CD4-positive, alpha-beta T cell treated with Interleukin-17A for 4 hours (primary cell): ENCODE data around the gene WNT5B.
"Not testable (repeated sequence)": the region's sequence is repeated elsewhere in the genome, so short reads cannot be mapped to it uniquely, and the experiment has no call there.

Experiments used
- DNase-seq: peaks from one replicate; pipeline ENCODE4 v3.0.0-alpha.2; 2020; ENCODE audit warnings: mixed read lengths

WNT5B gene

DNA sequence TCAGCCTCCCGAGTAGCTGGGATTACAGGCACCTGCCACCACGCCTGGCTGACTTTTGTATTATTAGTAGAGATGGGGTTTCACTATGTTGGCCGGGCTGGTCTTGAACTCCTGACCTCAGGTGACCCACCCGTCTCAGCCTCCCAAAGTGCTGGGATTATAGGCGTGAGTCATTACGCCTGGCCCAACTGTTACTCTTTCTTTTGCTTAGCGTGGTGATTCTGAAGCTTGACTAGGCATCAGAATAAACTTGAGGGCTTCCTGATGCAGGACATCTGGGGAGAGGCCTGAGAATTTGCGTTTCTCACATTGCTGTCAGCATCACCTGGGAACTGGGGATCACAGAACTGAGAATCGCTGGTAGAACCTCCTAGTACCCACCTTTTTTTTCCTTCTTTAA is 26.3 kb upstream of the WNT5B start:
- DNase-seq: not testable (repeated sequence)

DNA sequence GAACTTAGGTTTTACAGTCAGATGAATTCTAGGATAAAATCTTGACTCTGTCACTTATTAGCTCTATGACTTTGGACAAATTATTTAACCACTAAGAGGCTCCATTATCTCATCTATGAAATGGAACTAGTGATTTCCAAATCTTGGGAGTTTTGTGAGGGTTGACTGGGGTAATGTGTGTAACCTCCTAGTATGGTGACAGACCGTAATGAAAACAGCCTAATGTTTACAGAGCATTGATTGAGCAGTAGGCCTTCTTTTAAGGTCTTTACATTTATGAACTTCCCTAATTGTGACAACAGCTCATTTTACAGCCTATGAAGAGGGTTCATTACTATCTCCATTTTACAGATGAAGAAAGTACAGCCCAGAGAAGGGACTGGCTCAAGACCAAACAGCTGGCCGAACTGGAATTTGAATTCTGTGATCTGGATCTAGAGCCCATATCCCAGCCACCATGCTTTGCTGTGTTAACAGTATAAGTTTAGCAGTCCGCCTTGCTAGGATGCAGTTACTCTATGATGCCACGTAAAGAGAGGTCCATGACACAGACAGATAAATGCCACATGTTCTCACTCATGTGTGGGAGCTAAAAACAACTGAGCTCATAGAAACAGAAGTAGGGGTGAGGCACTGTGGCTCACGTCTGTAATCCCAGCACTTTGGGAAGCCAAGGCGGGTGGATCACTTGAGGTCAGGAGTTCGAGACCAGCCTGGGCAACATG is 25.6 kb upstream of the WNT5B start:
- no peak for DNase-seq

DNA sequence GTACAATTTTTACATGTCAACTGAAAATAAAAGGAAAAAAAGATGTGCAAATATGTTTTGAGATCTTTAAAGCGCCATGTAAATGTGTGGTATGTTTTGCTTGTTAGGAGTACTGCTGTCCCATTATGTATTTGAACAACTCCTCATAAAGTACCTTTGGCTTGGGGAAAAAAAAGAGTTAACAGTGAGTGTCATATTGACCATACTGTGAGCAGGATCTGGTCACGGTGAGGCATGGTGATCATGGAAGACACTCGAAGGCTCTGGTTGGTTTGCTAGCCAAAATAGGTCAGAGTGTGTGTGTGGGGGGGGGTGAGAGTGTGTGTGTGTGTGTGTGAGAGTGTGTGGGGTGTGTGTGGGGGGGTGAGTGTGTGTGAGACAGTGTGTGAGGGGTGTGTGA is 24.6 kb upstream of the WNT5B start:
- DNase-seq: no peak

DNA sequence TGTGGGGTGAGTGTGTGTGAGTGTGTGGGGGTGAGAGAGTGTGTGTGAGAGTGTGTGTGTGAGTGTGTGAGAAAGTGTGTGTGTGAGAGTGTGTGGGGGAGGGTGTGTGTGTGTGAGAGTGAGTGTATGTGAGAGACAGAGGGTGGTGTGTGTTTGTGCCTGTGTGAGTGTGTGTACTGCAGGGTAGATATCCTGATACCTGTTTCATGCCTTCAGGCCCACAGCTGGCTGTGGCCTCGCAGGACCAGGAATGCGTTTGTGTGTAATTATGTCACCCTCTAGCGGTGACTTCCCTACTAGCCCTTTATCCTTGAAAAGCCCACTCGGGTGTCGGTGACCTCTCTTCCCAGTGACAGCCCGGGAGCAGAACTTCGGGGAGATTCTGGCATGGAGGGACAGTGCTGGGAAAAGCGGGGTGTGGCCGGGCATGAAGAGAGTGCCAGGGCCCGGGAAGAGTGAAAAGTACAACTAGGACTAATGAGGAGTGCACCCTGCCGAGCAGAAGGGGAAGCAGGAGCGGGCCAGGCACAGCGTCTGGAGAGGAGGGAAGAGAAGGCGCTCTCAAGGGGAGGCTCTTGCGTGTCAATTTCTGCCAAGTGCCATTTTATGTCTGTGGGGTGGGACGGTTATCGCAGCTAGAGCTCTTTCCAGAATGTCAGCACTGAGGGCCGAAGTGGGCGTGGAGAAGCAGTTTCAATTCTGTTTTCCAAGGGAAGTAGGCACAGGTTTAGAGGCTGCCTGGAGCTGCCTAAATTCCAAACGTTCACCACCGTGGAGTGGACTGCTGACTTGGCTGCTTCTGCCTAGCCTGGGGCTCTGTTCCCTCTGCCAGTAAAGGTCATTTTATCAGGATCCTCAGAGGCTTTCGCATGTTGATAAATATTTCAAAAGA is 23.7 kb upstream of the WNT5B start:
- peak; percentile 72 for DNase-seq

DNA sequence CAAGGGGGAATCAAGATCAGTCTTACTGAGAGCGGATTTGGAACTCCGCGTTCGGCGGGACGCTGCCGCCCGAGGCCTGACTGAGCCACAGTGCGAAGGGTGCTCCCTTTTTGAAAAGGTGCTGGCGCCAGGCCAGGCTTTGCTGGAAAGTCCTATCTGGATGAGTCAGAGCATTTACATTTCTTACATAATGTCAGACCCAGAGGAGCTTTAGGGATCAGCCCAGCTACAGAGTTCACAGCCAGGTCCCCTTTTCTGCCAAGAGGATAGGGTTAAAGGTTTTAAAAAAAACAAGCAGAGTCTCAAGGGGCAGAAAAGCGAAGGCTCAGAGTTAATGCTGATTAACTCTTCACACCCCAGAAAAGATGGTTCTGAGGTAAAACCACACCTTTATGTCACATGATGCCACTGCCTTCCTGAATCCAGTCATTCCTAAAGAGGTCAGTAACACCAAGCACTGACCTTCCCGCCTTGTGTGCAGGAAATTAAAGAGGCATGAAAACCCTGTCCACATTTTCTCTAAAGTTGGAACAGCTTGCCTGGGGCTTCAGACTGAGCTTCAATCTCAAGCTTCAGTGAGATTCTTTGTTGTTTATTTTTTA is 22.9 kb upstream of the WNT5B start:
- DNase-seq: peak; percentile 79

DNA sequence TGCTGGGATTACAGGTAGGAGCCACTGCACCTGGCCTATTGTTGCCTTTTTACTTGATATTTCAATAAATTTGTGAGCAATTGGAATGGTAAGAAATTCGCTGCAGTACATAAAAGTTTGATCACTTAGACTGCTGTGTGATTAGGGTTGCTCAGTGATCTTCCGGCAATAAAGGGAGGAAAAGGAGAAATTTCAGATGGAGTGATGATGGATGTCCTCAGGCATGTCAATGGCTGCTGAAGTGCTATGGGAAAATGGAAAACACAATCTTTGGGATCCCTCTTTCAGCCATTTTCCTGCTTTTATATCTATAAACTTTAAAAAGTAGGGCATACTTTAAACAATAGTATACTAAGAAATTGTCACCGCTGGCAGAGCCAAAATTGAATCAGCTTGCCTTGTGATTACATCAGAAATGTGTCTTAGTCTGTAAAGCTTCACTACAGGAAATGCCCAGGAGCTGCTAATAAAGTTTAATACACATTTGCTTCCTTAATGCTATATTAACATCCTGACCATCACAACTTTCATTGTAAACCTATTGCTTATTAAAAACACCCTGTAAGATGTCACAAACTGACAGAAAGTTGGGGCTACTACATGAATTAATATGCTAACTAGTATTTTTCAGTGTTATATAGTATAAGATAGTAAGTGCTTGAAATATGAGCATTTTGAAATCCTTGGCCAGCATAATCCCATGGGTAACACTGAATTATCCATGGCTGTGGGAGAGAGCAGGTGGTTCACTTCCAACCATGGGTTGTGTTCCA is 20.9 kb upstream of the WNT5B start:
- DNase-seq: no peak

DNA sequence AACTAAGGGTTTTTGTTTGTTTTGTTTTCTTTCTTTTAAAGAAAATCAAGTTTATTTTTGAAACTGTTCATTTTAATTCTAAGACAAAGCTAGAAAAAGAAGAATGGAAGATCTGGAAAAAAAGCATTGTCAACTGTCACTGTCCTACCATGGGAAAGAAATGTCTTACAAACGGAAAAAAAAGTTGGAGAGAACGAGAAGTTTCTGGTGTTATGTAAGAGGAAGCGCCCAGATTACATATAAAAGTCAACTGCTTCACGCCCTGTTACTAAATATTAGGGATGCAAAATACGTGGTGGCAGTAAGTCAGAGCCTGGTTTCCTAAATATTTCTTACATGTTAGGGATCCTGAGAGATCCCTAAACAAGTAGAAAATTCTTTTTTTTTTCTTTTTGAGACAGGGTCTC is 20.3 kb upstream of the WNT5B start:
- no peak for DNase-seq

DNA sequence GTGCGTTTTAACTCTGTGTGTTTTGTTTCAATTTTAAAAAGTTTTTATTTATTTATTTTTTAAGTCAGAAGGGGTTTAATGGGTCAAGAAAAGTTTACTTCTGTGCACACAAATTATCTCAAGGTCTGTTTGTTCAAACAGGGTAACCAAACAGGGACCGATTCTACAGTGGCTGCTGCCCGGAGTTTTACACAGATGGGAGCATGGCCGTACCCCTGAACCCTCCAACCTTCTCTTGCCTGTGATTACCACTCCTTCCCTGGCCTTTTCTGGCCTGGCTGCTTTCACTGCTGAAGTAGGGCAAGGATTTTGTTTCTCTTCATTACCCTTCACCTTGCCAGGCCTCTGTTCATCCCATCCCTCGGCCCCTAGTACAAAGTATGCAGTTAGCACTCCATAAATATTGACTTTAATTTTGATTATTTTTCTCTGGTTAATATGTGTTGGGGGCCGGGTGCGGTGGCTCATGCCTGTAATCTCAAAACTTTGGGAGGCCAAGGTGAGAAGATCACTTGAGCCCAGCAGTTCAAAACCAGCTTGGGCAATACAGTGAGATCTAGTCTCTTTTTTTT is 18.9 kb upstream of the WNT5B start:
- no peak for DNase-seq

DNA sequence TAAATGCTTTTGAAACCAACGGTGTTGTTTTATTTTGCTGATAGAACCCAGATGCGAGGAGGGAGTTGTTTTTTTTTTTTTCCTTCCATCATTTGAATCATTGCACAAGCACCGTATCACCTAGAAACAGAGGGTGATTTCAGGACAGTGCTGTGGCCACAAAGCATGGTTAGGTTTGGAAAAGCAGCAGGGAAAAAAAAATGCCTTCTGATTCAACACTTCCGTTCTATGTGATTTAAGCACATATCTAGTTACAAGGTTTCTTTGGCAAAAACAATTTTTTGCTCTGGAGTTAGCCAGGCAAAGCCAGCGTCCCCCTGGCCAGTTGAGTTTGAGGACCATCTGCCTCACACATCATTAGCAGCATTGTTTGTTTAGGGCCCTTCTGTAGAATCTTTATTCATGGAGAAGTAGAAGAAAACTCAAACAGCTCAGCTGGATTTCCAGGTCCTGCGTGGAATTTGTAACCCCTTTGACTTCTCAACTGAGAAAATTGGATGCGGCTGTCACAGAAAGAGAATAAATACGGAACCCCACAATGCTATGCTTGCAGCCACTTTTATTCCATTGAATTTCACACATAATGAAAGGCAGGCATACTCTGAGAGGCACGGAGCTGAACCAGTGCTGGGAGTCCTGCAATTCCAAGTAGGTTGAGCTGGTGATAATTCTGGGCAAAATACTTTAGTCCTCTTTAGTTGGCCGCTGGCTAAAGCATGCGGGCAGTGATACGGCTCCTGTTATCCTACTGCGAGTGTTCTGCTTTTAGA is 17.0 kb upstream of the WNT5B start:
- no peak for DNase-seq

DNA sequence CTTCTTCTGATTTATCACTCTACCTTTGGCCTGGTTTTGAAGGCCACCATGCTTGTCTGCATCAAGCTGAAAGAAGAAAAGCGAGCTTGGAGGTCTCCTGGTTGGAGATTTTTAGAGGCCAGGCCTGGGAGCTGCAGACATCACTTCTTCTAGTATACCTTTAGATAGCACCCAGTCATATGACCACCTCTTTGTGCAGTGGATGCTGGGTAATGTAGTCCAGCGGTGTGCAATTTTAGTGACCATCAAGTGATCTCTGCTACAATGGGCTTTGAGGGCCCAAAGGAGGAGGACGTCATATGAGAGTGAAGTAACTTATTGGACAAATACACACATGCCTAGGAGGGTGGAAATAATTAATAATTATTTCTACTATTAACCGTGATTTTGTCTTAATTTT is 15.2 kb upstream of the WNT5B start:
- no peak for DNase-seq

DNA sequence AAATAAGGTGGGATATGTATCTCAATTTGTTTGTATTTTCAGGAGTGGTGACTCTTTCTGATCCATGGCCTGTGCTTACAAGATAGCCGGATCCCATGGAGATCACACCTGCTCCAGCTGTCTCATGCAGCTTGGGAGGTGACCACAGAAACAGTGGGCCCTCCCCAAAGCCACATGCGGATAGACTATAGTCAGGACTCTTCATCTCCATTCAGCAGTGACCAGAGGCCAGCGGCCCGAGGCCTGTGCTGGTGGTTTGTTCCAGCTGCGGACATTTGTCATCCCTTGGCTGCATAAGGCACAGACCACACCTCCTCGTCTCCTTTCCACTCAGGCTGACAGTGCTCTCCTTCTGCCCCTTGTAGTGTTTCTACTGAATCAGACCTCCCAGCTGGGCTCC is 14.7 kb upstream of the WNT5B start:
- no peak for DNase-seq

DNA sequence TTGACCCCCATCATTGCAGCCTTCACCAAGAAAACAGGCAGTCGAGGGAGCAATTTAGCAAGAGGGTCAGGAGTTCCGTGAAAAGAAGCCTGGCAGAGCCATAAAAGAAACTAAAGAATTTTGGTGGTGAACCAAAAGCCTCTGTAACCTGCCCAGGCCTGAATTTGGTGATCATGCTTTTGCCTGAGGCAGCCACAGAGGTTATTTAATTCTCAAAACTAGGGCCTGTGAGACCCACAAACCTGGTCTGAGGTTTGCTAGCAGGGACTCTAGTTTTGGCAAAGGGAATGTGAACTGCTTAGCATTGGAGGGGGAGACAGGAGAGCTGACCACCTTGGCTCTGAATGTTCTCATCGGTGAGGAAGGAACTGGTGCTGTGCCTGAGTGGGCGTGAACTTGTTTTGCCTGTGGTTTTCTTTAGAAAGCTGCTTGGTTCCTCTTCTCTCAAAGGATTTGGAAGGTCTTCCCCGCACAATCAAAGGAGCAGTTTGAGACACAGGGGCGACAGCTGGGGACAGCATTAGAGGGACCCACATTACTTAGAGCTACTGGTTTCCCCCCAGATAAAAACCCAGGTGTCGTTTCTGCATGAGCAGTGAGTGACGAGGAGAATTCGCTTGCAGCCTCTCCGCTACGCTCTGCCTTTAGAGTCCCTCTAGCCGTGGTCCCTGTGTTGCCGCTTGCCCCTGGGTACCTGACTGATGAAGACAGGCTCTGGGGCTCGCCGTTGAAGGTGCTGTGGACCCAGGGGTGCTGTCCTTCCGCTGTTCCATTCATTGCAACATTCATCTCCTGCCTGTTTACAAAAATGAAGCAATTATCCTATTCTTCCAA is 12.6 kb upstream of the WNT5B start:
- DNase-seq: no peak

DNA sequence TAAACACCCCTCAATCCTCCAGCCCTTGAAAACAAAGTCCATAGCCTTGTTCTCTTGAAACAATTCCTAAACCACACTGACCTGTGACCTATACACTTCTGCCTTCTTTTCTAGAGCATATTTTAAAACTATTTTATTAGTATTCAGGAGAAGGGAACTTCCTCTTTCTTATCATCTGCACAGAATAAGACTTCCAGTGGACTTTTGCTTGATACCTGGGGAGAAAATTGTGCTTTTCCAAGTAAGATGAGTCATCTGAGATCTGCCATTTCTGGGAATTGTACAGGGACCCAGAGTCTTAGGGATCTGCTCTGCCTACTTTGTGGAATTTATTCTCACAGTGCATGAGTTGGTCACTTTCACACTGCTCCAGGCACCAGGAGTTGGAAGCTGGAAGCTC is 10.5 kb upstream of the WNT5B start:
- DNase-seq: no peak

DNA sequence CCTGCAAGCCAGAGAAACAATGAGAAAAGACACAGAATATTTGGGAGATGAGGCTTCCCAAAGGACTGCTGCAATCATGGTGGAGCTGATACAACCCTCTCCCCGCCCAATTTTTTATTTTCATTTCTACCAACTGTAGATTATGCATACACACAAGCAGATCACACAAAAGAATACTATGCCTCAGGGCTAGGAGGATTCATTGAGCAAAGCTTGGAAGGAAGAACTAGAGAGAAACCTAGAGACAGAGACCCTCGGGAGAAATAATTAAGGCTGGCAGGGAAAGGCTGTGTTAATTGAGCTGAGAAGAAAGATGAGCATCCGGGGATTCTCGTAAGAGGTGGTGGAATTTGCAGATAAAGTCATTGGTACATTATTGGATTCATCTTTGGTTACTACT is 9.9 kb upstream of the WNT5B start:
- no peak for DNase-seq

DNA sequence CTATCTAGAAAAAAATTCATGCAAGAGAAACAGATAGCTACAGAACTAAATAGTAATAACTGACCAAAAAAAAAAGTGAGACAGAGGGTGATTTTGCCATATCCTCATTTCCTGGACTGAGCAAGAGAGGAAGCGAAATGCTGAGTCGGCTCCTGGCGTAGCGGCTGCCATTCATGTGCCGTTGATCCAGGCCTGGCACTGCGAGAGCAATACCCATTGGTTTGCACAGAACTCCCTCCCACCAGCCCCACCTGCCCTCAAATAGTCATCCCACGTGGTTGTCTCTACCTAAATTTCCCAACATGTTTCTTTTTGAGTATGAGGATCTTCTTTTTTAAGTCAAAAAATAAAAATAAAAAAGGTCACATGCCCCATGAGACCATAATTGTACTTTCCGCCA is 9.4 kb upstream of the WNT5B start:
- no peak for DNase-seq

DNA sequence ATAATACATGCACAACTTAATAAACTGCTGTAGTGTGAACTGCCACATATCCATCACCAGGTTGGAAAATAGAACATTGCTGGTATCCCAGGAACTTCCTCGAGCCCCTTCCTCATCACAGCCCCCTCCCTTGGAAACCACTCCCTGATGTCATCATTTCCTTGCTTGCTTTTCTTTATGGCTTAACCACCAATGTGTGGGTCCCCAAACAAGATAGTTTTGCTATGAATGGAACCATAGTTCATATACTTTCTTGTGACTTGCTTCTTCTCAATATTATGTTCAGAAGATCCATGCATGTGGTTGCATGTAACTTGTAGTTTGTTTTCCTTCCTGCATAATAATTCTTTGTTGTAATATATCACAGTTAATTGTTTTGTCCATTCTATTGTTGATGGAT is 8.9 kb upstream of the WNT5B start:
- DNase-seq: no peak

DNA sequence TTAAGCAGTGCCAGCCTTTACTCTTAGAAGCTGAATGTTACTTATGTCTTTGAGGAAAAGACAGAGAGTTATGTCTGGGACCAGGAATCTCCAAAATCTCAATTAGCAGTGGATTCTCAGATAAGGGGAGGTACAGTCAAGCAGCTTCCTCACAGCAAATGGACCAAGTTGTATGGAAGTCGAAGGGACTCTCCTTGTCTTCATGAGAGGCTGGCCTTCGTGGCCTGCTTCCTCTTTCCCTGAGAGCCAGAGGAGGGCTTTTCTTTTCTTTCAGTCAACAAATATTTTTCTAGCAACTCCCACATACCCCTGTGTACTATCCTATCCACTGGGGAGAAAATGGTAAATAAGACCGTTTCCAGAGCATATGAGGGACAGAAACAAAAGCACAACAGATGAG is 6.6 kb upstream of the WNT5B start:
- DNase-seq: no peak

DNA sequence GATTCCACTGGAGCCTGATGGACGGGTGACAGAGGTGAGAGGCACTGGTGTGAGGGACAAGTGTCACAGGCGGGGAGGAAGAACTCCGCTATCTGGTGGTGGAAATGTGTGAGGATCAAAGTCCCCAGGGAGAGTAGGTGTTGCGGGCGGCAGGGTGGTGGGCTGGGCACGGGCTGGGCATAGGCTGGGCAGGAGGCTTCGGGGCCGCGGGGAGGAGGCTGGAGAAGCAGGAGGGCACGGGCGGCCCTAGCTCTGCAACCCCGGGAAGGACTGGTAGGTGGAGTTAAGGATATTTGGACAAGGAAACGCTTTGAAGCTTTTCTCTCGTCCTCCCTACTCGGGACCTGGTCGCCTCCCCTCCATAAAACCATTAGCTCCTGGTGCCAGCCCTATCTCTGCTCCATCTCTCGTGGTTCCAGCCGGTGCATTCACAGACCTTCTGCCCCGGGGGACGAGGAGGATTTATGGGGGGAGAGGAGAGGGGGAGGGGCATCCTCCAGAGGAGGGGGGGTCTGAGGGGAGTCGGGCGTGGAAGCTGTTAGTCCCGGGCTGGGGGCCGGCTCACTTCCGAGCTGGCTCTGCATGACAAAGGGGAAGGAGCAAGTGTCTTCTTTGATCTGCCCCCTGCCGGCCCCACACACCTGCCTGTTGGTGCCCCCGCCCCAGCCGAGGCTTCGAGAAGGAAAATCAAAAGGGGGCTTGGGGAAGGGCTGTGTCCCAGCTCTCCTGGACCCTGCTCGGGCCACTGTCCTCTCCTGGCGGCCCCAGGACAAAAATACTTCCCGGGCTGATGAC is 504 bp downstream of the WNT5B start:
- DNase-seq: no peak

DNA sequence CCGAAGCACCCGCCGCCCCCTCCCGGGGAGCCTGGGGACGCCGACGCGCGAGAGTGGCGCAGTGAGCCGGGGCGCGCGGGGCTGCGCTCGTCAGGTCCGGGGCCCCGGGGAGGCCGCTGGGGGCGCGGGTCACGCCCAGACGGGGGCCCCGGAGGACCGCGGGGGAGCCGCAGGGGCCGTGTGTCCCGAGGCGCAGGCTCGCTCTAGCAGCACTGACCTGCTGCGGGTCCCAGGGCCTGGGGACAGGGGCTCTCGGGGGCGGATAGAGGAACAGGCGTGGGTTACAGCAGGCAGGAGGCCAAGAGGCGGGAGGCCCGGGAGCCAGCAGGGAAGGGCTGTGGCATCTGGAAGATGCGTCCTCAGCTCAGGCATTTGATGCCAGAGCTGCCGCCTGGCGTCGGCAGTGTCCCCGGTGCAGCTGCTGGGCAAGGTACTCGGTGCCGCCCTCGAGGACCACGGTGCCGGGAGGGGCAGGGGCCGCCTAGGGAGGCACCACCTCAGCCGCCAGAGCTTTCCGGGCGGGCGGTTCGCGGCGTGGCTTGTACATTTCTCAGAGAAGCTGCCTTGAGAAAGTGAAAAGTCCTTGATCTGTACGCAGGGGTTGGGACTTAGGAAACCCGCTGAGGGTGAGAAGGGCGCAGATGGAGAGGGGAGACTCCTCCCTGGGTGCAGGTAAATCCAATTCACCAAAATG is 1.2 kb downstream of the WNT5B start:
- peak; percentile 22 for DNase-seq
